ENCODE measurements around the gene PRSS3. TPM values are rescaled to one million over a fixed set of nuclear protein-coding genes. Genes with fewer than 3 reads are reported as not detected.

PRSS3 gene
- total and polyA plus RNA-seq, 10 of the 15 experiments (the other 5 are each of a cell fraction or from before 2014, with no cell fraction given), result 0.54 TPM; not detected in 9

GRCh38 chr9:33781736-33782135 lies 13.6 kb upstream of the PRSS3 start:
- no TSS peak for BruUV-seq (replicated peaks)
- Histone ChIP-seq H3K9me3 (replicated peaks; ENCODE audit: control insufficient read depth, insufficient read depth, low read length) (no peaks in the 10 kb centered on the region), H3K27ac (ENCODE audit: control insufficient read depth, insufficient read depth) (no peak overlapping the region), H3K9ac (ENCODE audit: control insufficient read depth, insufficient read depth, low read length) (no peak overlapping the region), H4K20me1 (ENCODE audit: control insufficient read depth, insufficient read depth) (no peaks in the 10 kb centered on the region), H3K79me2 (ENCODE audit: control insufficient read depth, insufficient read depth, low read length) (no peaks in the 10 kb centered on the region), H2AFZ (ENCODE audit: control insufficient read depth, low read depth, low read length) (no peak overlapping the region), H3K4me3 (no peak overlapping the region), H3K36me3 (ENCODE audit: control insufficient read depth in 2 of 2, insufficient read depth in 2 of 2, low read length in 1 of 2) (no peaks in the 10 kb centered on the region), H3K4me1 (ENCODE audit: control insufficient read depth, insufficient read depth, low read length) (no peaks in the 10 kb centered on the region), H3K27me3 (replicated peaks in 1 of 2; ENCODE audit: control insufficient read depth in 2 of 2, insufficient read depth in 2 of 2, low read length in 1 of 2) (no peaks in the 10 kb centered on the region), H3K4me2 (ENCODE audit: control insufficient read depth, insufficient read depth) (no peak overlapping the region)
- ChIA-PET POLR2A (no interaction called here), CTCF (no interaction called here), RAD21 (ENCODE audit: unreplicated experiment) (interaction anchor here (1.6 kb wide), 1 partner anchor 158 kb away, joined by 3 read pairs; no protein-coding TSS in a partner anchor), SMC1A (ENCODE audit: uncharacterized antibody, unreplicated experiment) (no interaction called here)
- no peak for FAIRE-seq
- ATAC-seq, result no peak
- WGBS (ENCODE audit: insufficient coverage, insufficient replicate concordance, low lambda C conversion rate, missing lambda C conversion rate), result 0% methylated on average over 1 of the region's 1 CpG
- intact Hi-C loops (cut with micrococcal nuclease; ENCODE audit: unreplicated experiment), result no loop called here
- in situ Hi-C loops (cut with MboI), result no loop called here
- no peak for TF ChIP-seq BRCA1 (IDR thresholded peaks at IDR 0.05; ENCODE audit: low read depth, low read length)
- TF ChIP-seq CREM (IDR thresholded peaks at IDR 0.05; ENCODE audit: low read depth), result no peak
- no peak for TF ChIP-seq JUND (IDR thresholded peaks at IDR 0.05; ENCODE audit: low read depth, low read length)
- no peak for TF ChIP-seq MTA2 (IDR thresholded peaks at IDR 0.05; ENCODE audit: low read depth)
- no peak for TF ChIP-seq GABPA (IDR thresholded peaks at IDR 0.05; ENCODE audit: low read depth)
- no peak for TF ChIP-seq ZBTB11 (CRISPR knock-in tag; IDR thresholded peaks at IDR 0.05)
- TF ChIP-seq MYC (IDR thresholded peaks at IDR 0.05; ENCODE audit: insufficient read depth, insufficient read length, insufficient replicate concordance, low read length, severe bottlenecking), result no peak
- no peak for TF ChIP-seq POLR2AphosphoS5 (IDR thresholded peaks at IDR 0.05; ENCODE audit: low read length)
- DNase-seq (ENCODE audit: low read depth, low spot score), result no peak

All from GM12878 (cell line).